ENCODE results near the gene KLRK1.
"Not testable (repeated sequence)": the region's sequence is repeated elsewhere in the genome, so short reads cannot be mapped to it uniquely, and the experiment has no call there.

DNA sequence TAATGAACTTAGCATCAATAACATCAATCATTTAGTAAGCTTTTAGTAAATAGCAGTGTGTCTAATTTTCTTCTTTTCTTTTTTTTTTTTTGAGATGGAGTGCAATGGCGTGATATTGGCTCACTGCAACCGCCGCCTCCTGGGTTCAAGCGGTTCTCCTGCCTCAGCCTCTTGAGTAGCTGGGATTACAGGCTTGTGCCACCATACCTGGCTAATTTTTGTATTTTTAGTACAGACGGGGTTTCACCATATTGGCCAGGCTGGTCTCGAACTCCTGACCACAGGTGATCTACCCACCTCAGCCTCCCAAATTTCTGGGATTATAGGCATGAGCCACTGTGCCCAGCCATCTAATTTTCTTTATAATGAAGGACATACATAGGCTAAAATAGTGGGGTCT lies 2.3 kb downstream of the KLRK1 start:
- TF ChIP-seq BHLHE40, POLR2A (IDR thresholded peaks at IDR 0.05; ENCODE audit: low read depth, low read length): not testable (repeated sequence)
